ENCODE results near the gene P2RX7.
A peak's percentile ranks its signal among the peaks of the same experiment; 100 is the strongest.

Gene P2RX7

GRCh38 chr12:121214166-121214777 is 81.6 kb downstream of the P2RX7 start (continued):
- TF ChIP-seq, protein P1, sequence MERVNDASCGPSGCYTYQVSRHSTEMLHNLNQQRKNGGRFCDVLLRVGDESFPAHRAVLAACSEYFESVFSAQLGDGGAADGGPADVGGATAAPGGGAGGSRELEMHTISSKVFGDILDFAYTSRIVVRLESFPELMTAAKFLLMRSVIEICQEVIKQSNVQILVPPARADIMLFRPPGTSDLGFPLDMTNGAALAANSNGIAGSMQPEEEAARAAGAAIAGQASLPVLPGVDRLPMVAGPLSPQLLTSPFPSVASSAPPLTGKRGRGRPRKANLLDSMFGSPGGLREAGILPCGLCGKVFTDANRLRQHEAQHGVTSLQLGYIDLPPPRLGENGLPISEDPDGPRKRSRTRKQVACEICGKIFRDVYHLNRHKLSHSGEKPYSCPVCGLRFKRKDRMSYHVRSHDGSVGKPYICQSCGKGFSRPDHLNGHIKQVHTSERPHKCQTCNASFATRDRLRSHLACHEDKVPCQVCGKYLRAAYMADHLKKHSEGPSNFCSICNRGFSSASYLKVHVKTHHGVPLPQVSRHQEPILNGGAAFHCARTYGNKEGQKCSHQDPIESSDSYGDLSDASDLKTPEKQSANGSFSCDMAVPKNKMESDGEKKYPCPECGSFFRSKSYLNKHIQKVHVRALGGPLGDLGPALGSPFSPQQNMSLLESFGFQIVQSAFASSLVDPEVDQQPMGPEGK (CRISPR knock-in tag; IDR thresholded peaks at IDR 0.05; ENCODE audit: borderline replicate concordance): no peak
- no peak for TF ChIP-seq CSDC2 (CRISPR knock-in tag; IDR thresholded peaks at IDR 0.05)
- no peak for TF ChIP-seq ZC3H10 (CRISPR knock-in tag; IDR thresholded peaks at IDR 0.05)
- TF ChIP-seq ZNF565 (CRISPR knock-in tag; conservative IDR thresholded peaks at IDR 0.05; ENCODE audit: low read depth): no peak

DNA sequence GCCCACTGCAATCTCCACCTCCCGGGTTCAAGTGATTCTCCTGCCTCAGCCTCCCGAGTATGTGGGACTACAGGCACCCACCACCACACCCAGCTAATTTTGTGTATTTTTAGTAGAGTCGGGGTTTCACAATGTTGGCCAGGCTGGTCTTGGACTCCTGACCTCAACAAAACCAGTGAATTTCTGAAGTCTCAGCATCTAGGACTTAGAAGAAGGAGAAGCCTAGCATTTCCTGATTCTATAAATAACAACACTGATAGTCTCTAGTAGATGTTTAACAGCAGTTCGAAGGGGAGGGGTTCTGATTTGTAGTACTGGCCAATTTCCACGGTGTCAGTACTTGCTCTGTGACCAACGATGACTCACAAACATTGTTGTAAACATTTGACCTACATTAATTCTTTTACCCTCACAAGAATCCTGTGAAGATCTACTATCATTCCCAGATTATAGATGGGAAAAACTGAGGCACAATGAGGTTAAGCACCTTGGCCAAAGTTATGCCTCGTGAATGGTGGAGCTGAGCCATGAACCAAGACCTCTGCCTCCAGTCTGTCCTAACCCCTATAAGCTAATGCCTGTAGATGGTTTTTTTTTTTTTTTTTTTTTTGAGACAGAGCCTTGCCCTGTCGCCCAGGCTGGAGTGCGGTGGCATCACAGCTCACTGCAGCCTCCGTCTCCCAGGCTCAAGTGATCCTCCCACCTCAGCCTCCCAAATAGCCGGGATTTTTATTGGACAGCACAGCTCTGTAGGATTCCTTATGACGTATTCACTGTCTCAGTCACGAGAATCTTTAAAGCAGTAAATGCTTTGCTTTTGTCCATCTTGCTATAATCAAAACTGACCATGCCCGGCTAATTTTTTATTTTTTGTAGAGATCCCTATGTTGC is 82.4 kb downstream of the P2RX7 start:
- TF ChIP-seq ZC3H10 (CRISPR knock-in tag; IDR thresholded peaks at IDR 0.05): no peak
- no peak for TF ChIP-seq CSRNP3 (CRISPR knock-in tag; IDR thresholded peaks at IDR 0.05)
- no peak for TF ChIP-seq ESRRG (CRISPR knock-in tag; IDR thresholded peaks at IDR 0.05)
- no peak for TF ChIP-seq TCF4 (CRISPR knock-in tag; IDR thresholded peaks at IDR 0.05; ENCODE audit: borderline replicate concordance)
- TF ChIP-seq, protein P1 (CRISPR knock-in tag; IDR thresholded peaks at IDR 0.05; ENCODE audit: borderline replicate concordance): no peak
- TF ChIP-seq ZNF565 (CRISPR knock-in tag; conservative IDR thresholded peaks at IDR 0.05; ENCODE audit: low read depth): no peak
- TF ChIP-seq, protein P2, sequence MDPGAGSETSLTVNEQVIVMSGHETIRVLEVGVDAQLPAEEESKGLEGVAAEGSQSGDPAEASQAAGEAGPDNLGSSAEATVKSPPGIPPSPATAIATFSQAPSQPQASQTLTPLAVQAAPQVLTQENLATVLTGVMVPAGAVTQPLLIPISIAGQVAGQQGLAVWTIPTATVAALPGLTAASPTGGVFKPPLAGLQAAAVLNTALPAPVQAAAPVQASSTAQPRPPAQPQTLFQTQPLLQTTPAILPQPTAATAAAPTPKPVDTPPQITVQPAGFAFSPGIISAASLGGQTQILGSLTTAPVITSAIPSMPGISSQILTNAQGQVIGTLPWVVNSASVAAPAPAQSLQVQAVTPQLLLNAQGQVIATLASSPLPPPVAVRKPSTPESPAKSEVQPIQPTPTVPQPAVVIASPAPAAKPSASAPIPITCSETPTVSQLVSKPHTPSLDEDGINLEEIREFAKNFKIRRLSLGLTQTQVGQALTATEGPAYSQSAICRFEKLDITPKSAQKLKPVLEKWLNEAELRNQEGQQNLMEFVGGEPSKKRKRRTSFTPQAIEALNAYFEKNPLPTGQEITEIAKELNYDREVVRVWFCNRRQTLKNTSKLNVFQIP (CRISPR knock-in tag; IDR thresholded peaks at IDR 0.05; ENCODE audit: borderline replicate concordance, low read depth): no peak
- peak; percentile 67 for ATAC-seq

- TF ChIP-seq BACH2 (CRISPR knock-in tag; IDR thresholded peaks at IDR 0.05; ENCODE audit: borderline replicate concordance): no peak
- no peak for TF ChIP-seq ESRRG (CRISPR knock-in tag; IDR thresholded peaks at IDR 0.05)
- no peak for TF ChIP-seq ZFP3 (CRISPR knock-in tag; IDR thresholded peaks at IDR 0.05)
- TF ChIP-seq CSRNP3 (CRISPR knock-in tag; IDR thresholded peaks at IDR 0.05): no peak
- TF ChIP-seq TCF4 (CRISPR knock-in tag; IDR thresholded peaks at IDR 0.05; ENCODE audit: borderline replicate concordance): no peak
- no peak for TF ChIP-seq ZFP30 (CRISPR knock-in tag; IDR thresholded peaks at IDR 0.05)
- TF ChIP-seq ZNF565 (CRISPR knock-in tag; conservative IDR thresholded peaks at IDR 0.05; ENCODE audit: low read depth): no peak
- TF ChIP-seq, protein P1 (CRISPR knock-in tag; IDR thresholded peaks at IDR 0.05; ENCODE audit: borderline replicate concordance): no peak
- no peak for TF ChIP-seq ZC3H10 (CRISPR knock-in tag; IDR thresholded peaks at IDR 0.05)
- no peak for ATAC-seq
Observed at GRCh38 chr12:121216102-121216501, 83.4 kb downstream of the P2RX7 start.

DNA sequence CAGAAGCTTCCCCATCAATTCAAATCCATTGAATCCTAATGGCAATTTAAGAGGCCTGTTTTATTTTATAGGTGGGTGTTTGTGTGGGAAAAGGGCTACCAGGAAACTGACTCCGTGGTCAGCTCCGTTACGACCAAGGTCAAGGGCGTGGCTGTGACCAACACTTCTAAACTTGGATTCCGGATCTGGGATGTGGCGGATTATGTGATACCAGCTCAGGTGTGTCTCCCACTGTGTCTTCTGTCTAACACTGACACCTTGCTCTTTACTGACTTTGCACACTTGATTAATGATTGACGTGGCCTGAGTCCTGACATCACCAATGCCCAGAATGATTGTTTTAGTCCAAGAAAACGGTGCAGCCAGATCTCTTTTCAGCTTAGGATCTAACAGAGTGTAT is 84.4 kb downstream of the P2RX7 start:
- ATAC-seq: no peak
- TF ChIP-seq, protein P3, sequence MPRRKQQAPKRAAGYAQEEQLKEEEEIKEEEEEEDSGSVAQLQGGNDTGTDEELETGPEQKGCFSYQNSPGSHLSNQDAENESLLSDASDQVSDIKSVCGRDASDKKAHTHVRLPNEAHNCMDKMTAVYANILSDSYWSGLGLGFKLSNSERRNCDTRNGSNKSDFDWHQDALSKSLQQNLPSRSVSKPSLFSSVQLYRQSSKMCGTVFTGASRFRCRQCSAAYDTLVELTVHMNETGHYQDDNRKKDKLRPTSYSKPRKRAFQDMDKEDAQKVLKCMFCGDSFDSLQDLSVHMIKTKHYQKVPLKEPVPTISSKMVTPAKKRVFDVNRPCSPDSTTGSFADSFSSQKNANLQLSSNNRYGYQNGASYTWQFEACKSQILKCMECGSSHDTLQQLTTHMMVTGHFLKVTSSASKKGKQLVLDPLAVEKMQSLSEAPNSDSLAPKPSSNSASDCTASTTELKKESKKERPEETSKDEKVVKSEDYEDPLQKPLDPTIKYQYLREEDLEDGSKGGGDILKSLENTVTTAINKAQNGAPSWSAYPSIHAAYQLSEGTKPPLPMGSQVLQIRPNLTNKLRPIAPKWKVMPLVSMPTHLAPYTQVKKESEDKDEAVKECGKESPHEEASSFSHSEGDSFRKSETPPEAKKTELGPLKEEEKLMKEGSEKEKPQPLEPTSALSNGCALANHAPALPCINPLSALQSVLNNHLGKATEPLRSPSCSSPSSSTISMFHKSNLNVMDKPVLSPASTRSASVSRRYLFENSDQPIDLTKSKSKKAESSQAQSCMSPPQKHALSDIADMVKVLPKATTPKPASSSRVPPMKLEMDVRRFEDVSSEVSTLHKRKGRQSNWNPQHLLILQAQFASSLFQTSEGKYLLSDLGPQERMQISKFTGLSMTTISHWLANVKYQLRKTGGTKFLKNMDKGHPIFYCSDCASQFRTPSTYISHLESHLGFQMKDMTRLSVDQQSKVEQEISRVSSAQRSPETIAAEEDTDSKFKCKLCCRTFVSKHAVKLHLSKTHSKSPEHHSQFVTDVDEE (CRISPR knock-in tag; IDR thresholded peaks at IDR 0.05): no peak
- TF ChIP-seq ESRRG (CRISPR knock-in tag; IDR thresholded peaks at IDR 0.05) (no peak), SNAI2 (CRISPR knock-in tag; IDR thresholded peaks at IDR 0.05) (no peak), ZNF565 (CRISPR knock-in tag; conservative IDR thresholded peaks at IDR 0.05; ENCODE audit: low read depth) (no peak), ZFP30 (CRISPR knock-in tag; IDR thresholded peaks at IDR 0.05) (no peak), OSR1 (CRISPR knock-in tag; IDR thresholded peaks at IDR 0.05) (no peak), PPARA (CRISPR knock-in tag; IDR thresholded peaks at IDR 0.05; ENCODE audit: borderline replicate concordance) (no peak), ZNF8 (CRISPR knock-in tag; IDR thresholded peaks at IDR 0.05) (no peak), BACH2 (CRISPR knock-in tag; IDR thresholded peaks at IDR 0.05; ENCODE audit: borderline replicate concordance) (no peak)
- TF ChIP-seq, protein P1 (CRISPR knock-in tag; IDR thresholded peaks at IDR 0.05; ENCODE audit: borderline replicate concordance): no peak

Data from SK-N-SH treated with all-trans-retinoic acid at 6 μM for 48 hours (cell line).